HCT116 (cell line): ENCODE data around the gene BAG1. TPM values are rescaled to one million over a fixed set of nuclear protein-coding genes. Genes with fewer than 3 reads are reported as not detected.

Experiments used
- ATAC-seq: fragments of 200-7000 bp; cut with Tn5 transposase; 2 replicates; pipeline ENCODE4 v1.9.1; 2020; ENCODE audit warnings: mild to moderate bottlenecking, moderate library complexity
- BruUV-seq: library from RNA; stranded (reverse); fragments of 400-500 nt; replicated peaks from 2 replicates; lab custom pipeline; 2021; lab: Mats Ljungman, UMichigan
- CTCF ChIA-PET: fragments of 300-600 bp; sonication (Branson Sonifier 250); formaldehyde crosslinking; loops from one replicate; lab custom pipeline; 2021; ENCODE audit warnings: antibody characterized with exemption; lab: Charles Lee
- POLR2A ChIA-PET: fragments of 300-600, 350-600 bp; sonication (Branson Sonifier 250); formaldehyde crosslinking; loops from one replicate; lab custom pipeline; 2021; ENCODE audit warnings: antibody characterized with exemption; lab: Charles Lee
- RAD21 ChIA-PET, 2 experiments: fragments of 300-600 bp; sonication (Branson Sonifier 250); formaldehyde crosslinking; loops; one replicate each; lab custom pipeline; 2023; ENCODE audit warnings: low total read pairs in 2 of 2; ENCODE audit not compliant: uncharacterized antibody in 2 of 2, unreplicated experiment in 2 of 2, low non-redundant PET in 1 of 2; lab: Charles Lee
- DNase-seq: peaks from one replicate; pipeline ENCODE4 v3.0.0-alpha.2; 2010; ENCODE audit warnings: low read depth, low spot score
- H2AFZ ChIP-seq: fragments of 200-600 bp; shearing (Covaris generic), sonication (generic); 2 replicates; pipeline ENCODE4 v1.6.1; 2017; ENCODE audit warnings: low read depth, mixed run types, mixed read lengths, antibody characterized with exemption, low read length; ENCODE audit not compliant: poor library complexity, severe bottlenecking
- H3K27ac ChIP-seq: 2 replicates; pipeline ENCODE4 v1.5.1; 2012; ENCODE audit warnings: low read depth, low read length
- H3K27me3 ChIP-seq: fragments of 200-600 bp; sonication (generic); 2 replicates; pipeline ENCODE4 v1.6.1; 2016; ENCODE audit warnings: mixed run types, low read length, mixed read lengths; ENCODE audit not compliant: insufficient read depth
- H3K36me3 ChIP-seq, 2 experiments: fragments of 200-500 bp in 1 of 2; fragments of 200-600 bp in 1 of 2; sonication (Bioruptor generic) in 1 of 2; sonication (generic) in 1 of 2; 2 replicates each; pipeline versions ENCODE4 v1.5.1 to v1.6.1; 2014 to 2016; ENCODE audit warnings: low read length in 2 of 2, inconsistent platforms in 1 of 2, mixed read lengths in 1 of 2, mixed run types in 1 of 2; ENCODE audit not compliant: insufficient read depth in 2 of 2, control insufficient read depth in 1 of 2
- H3K4me1 ChIP-seq, 2 experiments: fragments of 200-600 bp in 1 of 2; sonication (generic) in 1 of 2; 2 replicates each; pipeline versions ENCODE4 v1.5.1 to v1.6.1; 2012 to 2017; ENCODE audit warnings: low read length in 2 of 2, inconsistent platforms in 1 of 2, mild to moderate bottlenecking in 1 of 2, mixed read lengths in 1 of 2, mixed run types in 1 of 2, moderate library complexity in 1 of 2; ENCODE audit not compliant: insufficient read depth in 2 of 2, control insufficient read depth in 1 of 2
- H3K4me2 ChIP-seq: fragments of 200-600 bp; sonication (generic); 2 replicates; pipeline ENCODE4 v1.6.1; 2017; ENCODE audit warnings: mixed run types, low read length, mixed read lengths
- H3K4me3 ChIP-seq, 2 experiments: fragments of 200-600 bp in 1 of 2; sonication (generic) in 1 of 2; replicated peaks in 1 of 2; 2 replicates each; pipeline ENCODE4 v1.5.1; 2011 to 2016; ENCODE audit warnings: low read length in 2 of 2, control low read depth in 1 of 2, low read depth in 1 of 2, mild to moderate bottlenecking in 1 of 2, mixed read lengths in 1 of 2, mixed run types in 1 of 2
- H3K79me2 ChIP-seq: fragments of 200-600 bp; sonication (generic); 2 replicates; pipeline ENCODE4 v1.6.1; 2017; ENCODE audit warnings: mild to moderate bottlenecking, mixed run types, low read length, moderate library complexity, mixed read lengths; ENCODE audit not compliant: insufficient read depth
- H3K9ac ChIP-seq: fragments of 200-600 bp; sonication (generic); 2 replicates; pipeline ENCODE4 v1.6.1; 2016; ENCODE audit warnings: low read length, mixed read lengths
- H3K9me2 ChIP-seq: fragments of 200-600 bp; sonication (generic), shearing (Covaris generic); 2 replicates; pipeline ENCODE4 v1.6.1; 2017; ENCODE audit warnings: mixed run types, mild to moderate bottlenecking, moderate library complexity; ENCODE audit not compliant: insufficient read depth
- H3K9me3 ChIP-seq, 2 experiments: fragments of 200-500 bp in 1 of 2; fragments of 200-600 bp in 1 of 2; sonication (Bioruptor generic) in 1 of 2; sonication (generic) in 1 of 2; 2 replicates each; pipeline ENCODE4 v1.6.1; 2014 to 2017; ENCODE audit warnings: low read length in 2 of 2, mixed read lengths in 2 of 2, inconsistent platforms in 1 of 2, low read depth in 1 of 2, mild to moderate bottlenecking in 1 of 2, mixed run types in 1 of 2, moderate library complexity in 1 of 2; ENCODE audit not compliant: control insufficient read depth in 1 of 2, insufficient read depth in 1 of 2
- H4K20me1 ChIP-seq: fragments of 200-600 bp; sonication (generic), shearing (Covaris generic); 2 replicates; pipeline ENCODE4 v1.6.1; 2017; ENCODE audit warnings: mixed run types, mild to moderate bottlenecking, moderate library complexity; ENCODE audit not compliant: insufficient read depth
- ATF3 ChIP-seq: IDR thresholded peaks from 2 replicates; pipeline ENCODE4 v1.6.1; 2012
- CBX3 ChIP-seq: IDR thresholded peaks from 2 replicates; pipeline ENCODE4 v1.6.1; 2012; ENCODE audit warnings: low read depth
- CTCF ChIP-seq, 3 experiments: fragments of 200-600 bp in 1 of 3; sonication (generic) in 1 of 3; IDR thresholded peaks in 2 of 3; conservative IDR thresholded peaks in 1 of 3; 2 replicates each; pipeline ENCODE4 v1.5.1; 2012 to 2017; ENCODE audit warnings: low read depth in 2 of 3, low read length in 2 of 3, antibody characterized with exemption in 1 of 3, borderline replicate concordance in 1 of 3, control low read depth in 1 of 3, mild to moderate bottlenecking in 1 of 3, mixed read lengths in 1 of 3, mixed run types in 1 of 3, moderate library complexity in 1 of 3; ENCODE audit not compliant: insufficient read depth in 1 of 3
- EGR1 ChIP-seq: IDR thresholded peaks from 2 replicates; pipeline ENCODE4 v1.6.1; 2012; ENCODE audit warnings: low read depth
- ELF1 ChIP-seq: IDR thresholded peaks from 2 replicates; pipeline ENCODE4 v1.6.1; 2012; ENCODE audit warnings: low read depth, borderline replicate concordance
- MAX ChIP-seq: IDR thresholded peaks from 2 replicates; pipeline ENCODE4 v1.6.1; 2012
- POLR2A ChIP-seq: IDR thresholded peaks from 2 replicates; pipeline ENCODE4 v1.7.0; 2011; ENCODE audit warnings: borderline replicate concordance; ENCODE audit not compliant: insufficient read depth, insufficient read length; ENCODE audit errors: extremely low read depth
- RAD21 ChIP-seq: IDR thresholded peaks from 2 replicates; pipeline ENCODE4 v1.6.1; 2012; ENCODE audit warnings: low read depth, mild to moderate bottlenecking
- SIN3A ChIP-seq: IDR thresholded peaks from 2 replicates; pipeline ENCODE4 v1.6.1; 2012; ENCODE audit warnings: low read depth
- SP1 ChIP-seq: IDR thresholded peaks from 2 replicates; pipeline ENCODE4 v1.6.1; 2012; ENCODE audit warnings: low read depth
- SRF ChIP-seq: IDR thresholded peaks from 2 replicates; pipeline ENCODE4 v1.6.1; 2012; ENCODE audit warnings: low read depth
- TCF7L2 ChIP-seq: IDR thresholded peaks from 2 replicates; pipeline ENCODE4 v1.7.0; 2011; ENCODE audit warnings: borderline replicate concordance, inconsistent platforms; ENCODE audit not compliant: insufficient read depth, insufficient read length; ENCODE audit errors: extremely low read depth
- YY1 ChIP-seq: IDR thresholded peaks from 2 replicates; pipeline ENCODE4 v1.6.1; 2011; ENCODE audit warnings: low read length, low read depth, moderate library complexity, mild to moderate bottlenecking; ENCODE audit not compliant: insufficient replicate concordance; ENCODE audit errors: extremely low read depth
- ZBTB33 ChIP-seq: IDR thresholded peaks from 2 replicates; pipeline ENCODE4 v1.6.1; 2011; ENCODE audit warnings: mild to moderate bottlenecking, low read length, moderate library complexity; ENCODE audit not compliant: insufficient replicate concordance; ENCODE audit errors: extremely low read depth
- ZFX ChIP-seq: fragments of 450-650 bp; IDR thresholded peaks from 2 replicates; pipeline ENCODE4 v1.6.1; 2017
- ZNF274 ChIP-seq: fragments of 200-500 bp; sonication (Bioruptor generic); IDR thresholded peaks from 2 replicates; pipeline ENCODE4 v1.6.1; 2014; ENCODE audit warnings: mild to moderate bottlenecking, low read depth, low read length, inconsistent platforms
- intact Hi-C: fragments of 100-400 bp; cut with micrococcal nuclease; formaldehyde crosslinking; loops from 2 replicates; pipeline ENCODE4 v1.10.0; 2022
- total RNA-seq: library from RNA; stranded (reverse); gene quantifications from one replicate; pipeline ENCODE4 v1.2.1, GENCODE V29; 2021; ENCODE audit not compliant: unreplicated experiment

Gene BAG1
- total RNA-seq, 1 experiment from 2014 or later = 58.2 TPM

- CTCF ChIA-PET = no interaction called here
- POLR2A ChIA-PET = no interaction called here
- H3K27me3 ChIP-seq = no peaks in the 10 kb centered on the region
These were observed 7.6 kb upstream of the BAG1 start for GRCh38 chr9:33272061-33272460.

GRCh38 chr9:33270146-33270545, 5.6 kb upstream of the BAG1 start:
- Histone ChIP-seq H3K27ac (no peak overlapping the region), H3K4me2 (no peak overlapping the region), H3K9me3 (no peaks in the 10 kb centered on the region), H3K9ac (no peak overlapping the region), H2AFZ (no peak overlapping the region), H3K79me2 (peaks cover 26% of the 10 kb centered on the region), H3K9me2 (no peaks in the 10 kb centered on the region), H3K27me3 (no peaks in the 10 kb centered on the region), H3K4me1 (peaks cover 3 to 8% of the 10 kb centered on the region in 2 experiments; a peak in 3 of 4 replicates), H4K20me1 (no peaks in the 10 kb centered on the region), H3K4me3 (no peak overlapping the region), H3K36me3 (peaks cover 34 to 43% of the 10 kb centered on the region in 2 experiments; a peak in 3 of 4 replicates)
- CTCF ChIA-PET = no interaction called here
- no TSS peak for BruUV-seq
- no peak for ATAC-seq
- DNase-seq = no peak
- POLR2A ChIA-PET = interaction anchor here (0.6 kb wide), 1 partner anchor 15 kb away, joined by 3 read pairs; no protein-coding TSS in a partner anchor
- TF ChIP-seq CTCF (IDR thresholded peaks at IDR 0.05 in 2 of 3, conservative IDR thresholded peaks at IDR 0.05 in 1 of 3; ENCODE audit: borderline replicate concordance in 1 of 3, insufficient read depth in 1 of 3, low read depth in 2 of 3, low read length in 2 of 3) (no peak), MAX (no peak), ATF3 (no peak), ZBTB33 (no peak), EGR1 (no peak), ZNF274 (no peak), YY1 (no peak), CBX3 (no peak), ZFX (no peak), POLR2A (no peak)
- TF ChIP-seq, all 23 proteins: peak for 0
- intact Hi-C loops = no loop called here
- RAD21 ChIA-PET = no interaction called here

More at GRCh38 chr9:33272061-33272460, 7.6 kb upstream of the BAG1 start:
- ATAC-seq (no peak), DNase-seq (no peak)
- Histone ChIP-seq H3K9me2 (no peaks in the 10 kb centered on the region), H3K79me2 (peaks cover 10% of the 10 kb centered on the region; the same call in 1 of the 2 replicates), H2AFZ (no peak overlapping the region), H3K4me2 (no peak overlapping the region), H3K9me3 (no peaks in the 10 kb centered on the region), H3K36me3 (peaks cover 39 to 53% of the 10 kb centered on the region in 2 experiments; a peak in 3 of 4 replicates), H3K4me3 (no peak overlapping the region), H3K9ac (no peak overlapping the region), H4K20me1 (no peaks in the 10 kb centered on the region), H3K27ac (no peak overlapping the region), H3K4me1 (no peaks in the 10 kb centered on the region)
- intact Hi-C loops = no loop called here
- TF ChIP-seq ELF1 (no peak), SP1 (no peak), MAX (no peak), RAD21 (no peak), SRF (no peak), ZFX (no peak), TCF7L2 (no peak), SIN3A (no peak)
- RAD21 ChIA-PET = no interaction called here
- BruUV-seq = no TSS peak
